Measurements from ENCODE around the gene RITA1. TPM values are rescaled to one million over a fixed set of nuclear protein-coding genes. Genes with fewer than 3 reads are reported as not detected.

Gene RITA1
- total RNA-seq, 1 experiment from 2014 or later: 20.7 TPM

DNA sequence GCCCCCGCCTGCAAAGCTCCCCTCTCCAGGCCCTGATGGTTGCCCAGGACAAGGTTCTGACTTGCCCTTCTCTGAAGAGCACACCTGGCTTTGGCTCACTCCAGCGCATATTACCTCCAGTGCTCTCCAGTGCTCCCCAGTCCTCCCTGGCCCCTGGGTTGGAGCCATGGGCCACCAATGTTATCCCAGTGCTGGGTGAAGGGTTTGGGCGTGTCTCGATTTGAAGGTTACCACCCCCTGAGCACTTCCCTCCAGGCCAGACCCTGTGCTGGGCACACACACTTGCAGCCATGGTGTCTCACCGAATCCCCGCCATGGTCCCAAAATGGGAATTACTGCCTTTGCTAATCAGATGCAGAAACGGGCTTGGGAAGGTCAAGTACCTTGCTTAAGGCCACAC lies 11.1 kb downstream of the RITA1 start:
- no peak for ATAC-seq

More for the DNA sequence above, 11.1 kb downstream of the RITA1 start:
- Histone ChIP-seq H3K36me3 (ENCODE audit: control insufficient read depth in 1 of 2, insufficient read depth in 2 of 2, low read length in 2 of 2) (peaks cover 4 to 8% of the 10 kb centered on the region in 2 experiments; a peak in 2 of 4 replicates), H4K20me1 (ENCODE audit: insufficient read depth) (no peaks in the 10 kb centered on the region), H2AFZ (ENCODE audit: low read depth, low read length, poor library complexity, severe bottlenecking) (no peak overlapping the region), H3K9ac (ENCODE audit: low read length) (no peak overlapping the region), H3K4me2 (ENCODE audit: low read length) (no peak overlapping the region), H3K9me2 (ENCODE audit: insufficient read depth) (no peaks in the 10 kb centered on the region), H3K4me1 (ENCODE audit: control insufficient read depth in 1 of 2, insufficient read depth in 2 of 2, low read length in 2 of 2) (peaks cover 32 to 48% of the 10 kb centered on the region in 2 experiments), H3K4me3 (replicated peaks in 1 of 2; ENCODE audit: low read depth in 1 of 2, low read length in 2 of 2) (no peak overlapping the region), H3K79me2 (ENCODE audit: insufficient read depth, low read length) (no peaks in the 10 kb centered on the region), H3K27ac (ENCODE audit: low read depth, low read length) (no peak overlapping the region), H3K9me3 (ENCODE audit: control insufficient read depth in 1 of 2, insufficient read depth in 1 of 2, low read depth in 1 of 2, low read length in 2 of 2) (no peaks in the 10 kb centered on the region), H3K27me3 (ENCODE audit: insufficient read depth, low read length) (no peaks in the 10 kb centered on the region)
- TF ChIP-seq YY1 (IDR thresholded peaks at IDR 0.05; ENCODE audit: extremely low read depth, insufficient replicate concordance, low read depth, low read length) (no peak), ELF1 (IDR thresholded peaks at IDR 0.05; ENCODE audit: borderline replicate concordance, low read depth) (no peak), POLR2A (IDR thresholded peaks at IDR 0.05; ENCODE audit: borderline replicate concordance, extremely low read depth, insufficient read depth, insufficient read length) (no peak), SP1 (IDR thresholded peaks at IDR 0.05; ENCODE audit: low read depth) (no peak), ZFX (IDR thresholded peaks at IDR 0.05) (no peak), EZH2phosphoT487 (IDR thresholded peaks at IDR 0.05; ENCODE audit: borderline replicate concordance) (no peak), ZNF274 (IDR thresholded peaks at IDR 0.05; ENCODE audit: low read depth, low read length) (no peak), SRF (IDR thresholded peaks at IDR 0.05; ENCODE audit: low read depth) (no peak), CBX3 (IDR thresholded peaks at IDR 0.05; ENCODE audit: low read depth) (no peak), EZH2 (IDR thresholded peaks at IDR 0.05) (no peak)
- TF ChIP-seq, protein P1, sequence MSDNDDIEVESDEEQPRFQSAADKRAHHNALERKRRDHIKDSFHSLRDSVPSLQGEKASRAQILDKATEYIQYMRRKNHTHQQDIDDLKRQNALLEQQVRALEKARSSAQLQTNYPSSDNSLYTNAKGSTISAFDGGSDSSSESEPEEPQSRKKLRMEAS (IDR thresholded peaks at IDR 0.05): no peak
- TF ChIP-seq, protein P2, sequence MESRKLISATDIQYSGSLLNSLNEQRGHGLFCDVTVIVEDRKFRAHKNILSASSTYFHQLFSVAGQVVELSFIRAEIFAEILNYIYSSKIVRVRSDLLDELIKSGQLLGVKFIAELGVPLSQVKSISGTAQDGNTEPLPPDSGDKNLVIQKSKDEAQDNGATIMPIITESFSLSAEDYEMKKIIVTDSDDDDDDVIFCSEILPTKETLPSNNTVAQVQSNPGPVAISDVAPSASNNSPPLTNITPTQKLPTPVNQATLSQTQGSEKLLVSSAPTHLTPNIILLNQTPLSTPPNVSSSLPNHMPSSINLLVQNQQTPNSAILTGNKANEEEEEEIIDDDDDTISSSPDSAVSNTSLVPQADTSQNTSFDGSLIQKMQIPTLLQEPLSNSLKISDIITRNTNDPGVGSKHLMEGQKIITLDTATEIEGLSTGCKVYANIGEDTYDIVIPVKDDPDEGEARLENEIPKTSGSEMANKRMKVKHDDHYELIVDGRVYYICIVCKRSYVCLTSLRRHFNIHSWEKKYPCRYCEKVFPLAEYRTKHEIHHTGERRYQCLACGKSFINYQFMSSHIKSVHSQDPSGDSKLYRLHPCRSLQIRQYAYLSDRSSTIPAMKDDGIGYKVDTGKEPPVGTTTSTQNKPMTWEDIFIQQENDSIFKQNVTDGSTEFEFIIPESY (IDR thresholded peaks at IDR 0.05; ENCODE audit: extremely low read depth, insufficient replicate concordance, low read length): no peak
- TF ChIP-seq, protein P3, sequence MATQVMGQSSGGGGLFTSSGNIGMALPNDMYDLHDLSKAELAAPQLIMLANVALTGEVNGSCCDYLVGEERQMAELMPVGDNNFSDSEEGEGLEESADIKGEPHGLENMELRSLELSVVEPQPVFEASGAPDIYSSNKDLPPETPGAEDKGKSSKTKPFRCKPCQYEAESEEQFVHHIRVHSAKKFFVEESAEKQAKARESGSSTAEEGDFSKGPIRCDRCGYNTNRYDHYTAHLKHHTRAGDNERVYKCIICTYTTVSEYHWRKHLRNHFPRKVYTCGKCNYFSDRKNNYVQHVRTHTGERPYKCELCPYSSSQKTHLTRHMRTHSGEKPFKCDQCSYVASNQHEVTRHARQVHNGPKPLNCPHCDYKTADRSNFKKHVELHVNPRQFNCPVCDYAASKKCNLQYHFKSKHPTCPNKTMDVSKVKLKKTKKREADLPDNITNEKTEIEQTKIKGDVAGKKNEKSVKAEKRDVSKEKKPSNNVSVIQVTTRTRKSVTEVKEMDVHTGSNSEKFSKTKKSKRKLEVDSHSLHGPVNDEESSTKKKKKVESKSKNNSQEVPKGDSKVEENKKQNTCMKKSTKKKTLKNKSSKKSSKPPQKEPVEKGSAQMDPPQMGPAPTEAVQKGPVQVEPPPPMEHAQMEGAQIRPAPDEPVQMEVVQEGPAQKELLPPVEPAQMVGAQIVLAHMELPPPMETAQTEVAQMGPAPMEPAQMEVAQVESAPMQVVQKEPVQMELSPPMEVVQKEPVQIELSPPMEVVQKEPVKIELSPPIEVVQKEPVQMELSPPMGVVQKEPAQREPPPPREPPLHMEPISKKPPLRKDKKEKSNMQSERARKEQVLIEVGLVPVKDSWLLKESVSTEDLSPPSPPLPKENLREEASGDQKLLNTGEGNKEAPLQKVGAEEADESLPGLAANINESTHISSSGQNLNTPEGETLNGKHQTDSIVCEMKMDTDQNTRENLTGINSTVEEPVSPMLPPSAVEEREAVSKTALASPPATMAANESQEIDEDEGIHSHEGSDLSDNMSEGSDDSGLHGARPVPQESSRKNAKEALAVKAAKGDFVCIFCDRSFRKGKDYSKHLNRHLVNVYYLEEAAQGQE (IDR thresholded peaks at IDR 0.05; ENCODE audit: low read depth): no peak
- ChIA-PET RAD21 (ENCODE audit: low non-redundant PET in 1 of 2, low total read pairs in 2 of 2, uncharacterized antibody in 2 of 2, unreplicated experiment in 2 of 2) (no interaction called here), CTCF (interaction anchor here (0.6 kb wide), 1 partner anchor 229 kb away, joined by 3 read pairs; no protein-coding TSS in a partner anchor), POLR2A (no interaction called here)
- no peak for DNase-seq (ENCODE audit: low read depth, low spot score)
- intact Hi-C loops (cut with micrococcal nuclease): loop anchor here (2.0 to 10.0 kb wide), 3 partner anchors 101 to 228 kb away; partner anchors contain the start of gene SLC8B1
- no TSS peak for BruUV-seq (replicated peaks)
